ENCODE measurements around the gene TCTN3.
"Not testable (repeated sequence)": the region's sequence is repeated elsewhere in the genome, so short reads cannot be mapped to it uniquely, and the experiment has no call there.

TCTN3 gene

GRCh38 chr10:95691281-95691680 is 2.4 kb downstream of the TCTN3 start:
- DNase-seq (ENCODE audit: low read depth in 2 of 3, low spot score in 2 of 3), result no peak

GRCh38 chr10:95688648-95689047 is 5.1 kb downstream of the TCTN3 start:
- DNase-seq (ENCODE audit: low read depth in 2 of 3, low spot score in 2 of 3), result no peak

DNA sequence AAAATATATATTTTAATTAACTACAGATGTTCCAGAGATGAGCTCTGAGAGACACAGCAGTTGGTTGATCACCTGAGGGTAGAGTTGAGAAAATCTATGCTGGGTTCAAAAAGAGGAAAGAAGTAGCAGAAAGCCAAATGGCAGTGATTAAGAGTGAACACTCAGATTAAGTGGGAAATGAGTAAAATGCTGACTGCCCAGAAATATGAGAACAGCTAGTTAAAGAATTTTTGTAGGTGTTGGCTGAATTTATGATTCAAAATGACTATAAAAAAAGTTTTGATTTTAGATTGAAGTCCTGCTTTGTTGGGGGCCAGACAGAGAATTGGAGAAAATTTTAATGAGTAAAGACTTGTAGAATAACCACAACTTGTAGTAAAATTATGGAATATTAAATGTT is 9.8 kb downstream of the TCTN3 start:
- DNase-seq (ENCODE audit: low read depth in 2 of 3, low spot score in 2 of 3), result no peak

- no peak for DNase-seq (ENCODE audit: low read depth in 2 of 3, low spot score in 2 of 3)
These were observed 18.2 kb downstream of the TCTN3 start for GRCh38 chr10:95675403-95676116.

DNA sequence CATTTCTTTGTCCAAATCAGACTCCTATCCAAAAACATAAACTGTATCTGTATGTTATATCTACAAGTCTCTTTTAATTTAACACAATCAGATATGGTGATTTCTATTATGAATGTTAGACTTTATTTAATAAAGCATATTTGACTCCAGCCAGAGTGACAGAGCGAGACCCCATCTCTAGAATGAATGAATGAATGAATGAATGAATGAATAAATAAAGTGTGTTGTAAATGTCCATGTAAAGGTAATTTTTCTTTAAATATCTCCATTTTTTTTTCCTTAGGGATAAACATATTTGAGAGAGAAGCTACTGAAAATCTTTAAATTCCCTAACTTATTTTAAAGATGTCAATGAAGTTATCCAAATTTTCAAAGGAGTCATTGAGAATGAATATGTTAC is 19.1 kb downstream of the TCTN3 start:
- DNase-seq (ENCODE audit: low read depth in 2 of 3, low spot score in 2 of 3), result no peak

- DNase-seq (ENCODE audit: low read depth in 2 of 3, low spot score in 2 of 3), result not testable (repeated sequence)
These were observed 21.1 kb downstream of the TCTN3 start for GRCh38 chr10:95672641-95673040.

GRCh38 chr10:95664543-95664942 is 29.2 kb downstream of the TCTN3 start:
- no peak for DNase-seq (ENCODE audit: low read depth in 2 of 3, low spot score in 2 of 3)

- DNase-seq (ENCODE audit: low read depth in 2 of 3, low spot score in 2 of 3), result no peak
These were observed 30.2 kb downstream of the TCTN3 start for GRCh38 chr10:95663496-95663895.

DNA sequence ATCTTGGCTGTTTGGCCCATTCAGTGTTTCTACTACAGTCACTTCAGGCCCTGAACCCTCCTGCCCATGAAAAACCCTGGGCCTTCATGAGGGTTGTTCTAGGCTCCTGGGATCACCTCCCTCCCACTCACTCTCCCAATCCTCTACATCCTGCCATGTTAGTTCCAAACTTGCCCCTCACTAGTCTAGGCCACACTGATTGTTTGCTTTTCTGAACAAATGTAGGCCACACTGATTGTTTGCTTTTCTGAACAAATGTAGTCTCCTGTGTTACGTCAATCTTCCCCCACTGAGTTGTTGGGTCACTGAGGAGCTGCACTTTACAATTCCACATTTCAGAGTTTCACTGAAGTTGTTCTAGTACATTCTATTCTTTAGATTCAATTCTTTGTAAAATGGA is 31.9 kb downstream of the TCTN3 start:
- DNase-seq (ENCODE audit: low read depth in 2 of 3, low spot score in 2 of 3), result no peak

- DNase-seq (ENCODE audit: low read depth in 2 of 3, low spot score in 2 of 3), result no peak
These were observed 33.4 kb downstream of the TCTN3 start for GRCh38 chr10:95660283-95660682.

GRCh38 chr10:95657250-95657649 is 36.5 kb downstream of the TCTN3 start:
- no peak for DNase-seq (ENCODE audit: low read depth in 2 of 3, low spot score in 2 of 3)

DNA sequence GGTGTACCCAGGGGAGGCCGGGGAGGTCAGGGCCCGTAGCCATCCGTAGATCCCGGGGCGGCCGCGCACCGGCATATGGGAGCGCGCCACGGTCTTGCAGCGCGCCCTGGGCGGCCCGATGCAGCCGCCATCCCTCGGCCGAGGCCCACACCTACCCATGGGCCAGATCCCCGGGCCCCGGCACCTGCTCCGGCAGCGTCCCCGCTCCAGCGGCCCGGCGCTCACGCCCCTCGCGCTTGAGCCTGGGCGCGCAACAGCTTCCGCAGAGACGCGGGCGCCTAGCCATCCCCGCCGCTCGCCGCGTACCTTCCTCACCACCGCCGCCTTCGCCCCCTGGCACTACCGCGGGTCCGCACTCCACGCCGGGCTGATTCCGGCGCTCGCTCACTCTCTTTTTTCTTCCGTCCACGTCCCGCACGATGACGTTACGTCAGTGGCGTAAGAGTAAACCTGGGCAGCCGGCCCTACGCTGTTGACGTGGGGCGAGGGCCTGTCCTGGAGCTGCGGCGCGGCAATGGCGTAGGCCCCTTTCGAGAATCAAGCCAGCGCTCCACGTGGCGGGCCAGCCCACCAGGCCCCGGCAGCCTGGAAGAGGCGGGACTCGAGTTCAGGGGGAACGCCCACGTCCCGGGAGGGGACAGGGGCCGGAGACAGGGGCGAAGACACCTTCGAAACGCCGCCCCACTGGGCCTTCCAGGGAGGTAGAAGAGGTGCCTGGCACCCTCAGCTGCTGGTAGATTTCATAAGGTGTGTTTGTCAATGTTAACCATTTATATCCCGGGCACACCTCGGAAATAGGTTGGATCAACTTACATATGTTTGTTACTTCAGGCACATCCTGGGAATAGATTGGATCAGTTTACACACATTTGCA is 37.2 kb downstream of the TCTN3 start, which contains the start of gene ALDH18A1:
ALDH18A1 (minus strand) TSS at position 421 of the 874 bp plus-strand sequence. CDS start 3,334 bp downstream, outside the sequence.
- DNase-seq (ENCODE audit: low read depth in 2 of 3, low spot score in 2 of 3), result peak; percentile 86 to 89 (median 87)

- DNase-seq (ENCODE audit: low read depth in 2 of 3, low spot score in 2 of 3), result peak in 2 of 3 experiments; percentile 1 to 9
These were observed 38.0 kb downstream of the TCTN3 start for GRCh38 chr10:95655571-95656290.

DNA sequence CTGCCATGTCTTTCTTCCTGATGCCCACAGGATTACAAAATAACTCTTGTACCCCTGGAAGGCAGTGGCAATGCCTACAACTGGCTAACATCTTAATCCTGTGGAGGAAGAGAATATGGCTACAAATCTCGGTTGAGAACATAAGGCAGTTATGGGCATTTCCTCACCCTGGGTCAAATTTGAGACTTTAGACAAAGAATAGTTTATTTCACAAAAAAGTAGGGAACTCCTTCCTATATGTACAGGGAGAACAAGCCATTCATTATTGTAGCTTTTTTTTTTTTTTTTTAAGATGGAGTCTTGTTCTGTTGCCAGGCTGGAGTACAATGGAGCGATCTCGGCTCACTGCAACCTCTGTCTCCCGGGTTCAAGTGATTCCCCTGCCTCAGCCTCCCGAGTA is 39.8 kb downstream of the TCTN3 start:
- DNase-seq (ENCODE audit: low read depth in 2 of 3, low spot score in 2 of 3), result no peak

- no peak for DNase-seq (ENCODE audit: low read depth in 2 of 3, low spot score in 2 of 3)
These were observed 42.2 kb downstream of the TCTN3 start for GRCh38 chr10:95651346-95652060.

- DNase-seq (ENCODE audit: low read depth in 2 of 3, low spot score in 2 of 3), result no peak
These were observed 43.5 kb downstream of the TCTN3 start for GRCh38 chr10:95650232-95650631.

- DNase-seq (ENCODE audit: low read depth in 2 of 3, low spot score in 2 of 3), result no peak
These were observed 45.6 kb downstream of the TCTN3 start for GRCh38 chr10:95648138-95648537.

- no peak for DNase-seq (ENCODE audit: low read depth in 2 of 3, low spot score in 2 of 3)
These were observed 47.6 kb downstream of the TCTN3 start for GRCh38 chr10:95646160-95646559.

DNA sequence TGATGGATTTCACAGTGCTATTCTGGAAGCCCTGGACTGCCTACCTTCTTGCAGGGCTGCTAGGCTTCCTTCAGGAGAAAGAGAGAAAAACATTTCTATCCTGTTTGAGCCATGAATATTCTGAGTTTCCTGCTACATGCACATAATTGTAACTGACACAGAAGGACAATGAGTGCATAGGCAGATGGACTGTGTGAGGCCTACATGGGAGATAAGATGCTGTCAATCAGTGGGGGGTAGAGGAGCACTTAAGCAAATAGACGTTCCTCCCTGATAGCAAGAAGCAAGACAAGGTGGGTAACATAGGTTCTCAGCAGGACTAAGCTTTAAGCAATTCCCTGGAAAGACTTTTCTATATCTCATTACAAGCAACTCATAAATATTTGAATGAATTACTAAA is 48.8 kb downstream of the TCTN3 start:
- no peak for DNase-seq (ENCODE audit: low read depth in 2 of 3, low spot score in 2 of 3)

- no peak for DNase-seq (ENCODE audit: low read depth in 2 of 3, low spot score in 2 of 3)
These were observed 52.8 kb downstream of the TCTN3 start for GRCh38 chr10:95640891-95641315.

DNA sequence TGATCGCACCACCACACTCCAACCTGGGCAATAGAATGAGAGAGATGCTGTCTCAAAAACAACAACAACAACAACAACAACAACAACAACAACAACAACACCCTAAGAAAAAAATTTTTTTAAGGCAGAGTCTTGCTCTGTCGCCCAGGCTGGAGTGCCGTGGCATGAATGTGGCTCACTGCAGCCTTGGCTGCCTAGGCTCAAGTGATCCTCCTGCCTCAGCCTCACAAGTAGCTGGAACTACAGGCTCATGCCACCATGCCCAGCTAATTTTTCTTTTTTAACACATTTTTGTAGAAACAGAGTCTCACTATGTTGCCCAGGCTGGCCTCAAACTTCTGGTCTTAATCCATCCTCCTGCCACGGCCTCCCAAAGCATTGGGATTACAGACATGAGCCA is 55.8 kb downstream of the TCTN3 start:
- DNase-seq (ENCODE audit: low read depth in 2 of 3, low spot score in 2 of 3), result no peak
